Osteoblast (primary cell): ENCODE measurements around the gene ADARB1. TPM values are rescaled to one million over a fixed set of nuclear protein-coding genes. Genes with fewer than 3 reads are reported as not detected.

Experiments
- DNase-seq: peaks from one replicate; pipeline ENCODE4 v3.0.0; 2011; ENCODE audit warnings: low spot score, mixed read lengths; ENCODE audit not compliant: insufficient read length; ENCODE audit errors: missing footprints
- H2AFZ ChIP-seq: 2 replicates; pipeline ENCODE4 v1.6.0; 2011; ENCODE audit warnings: mild to moderate bottlenecking, low read length
- H3K27ac ChIP-seq: 2 replicates; pipeline ENCODE4 v1.5.1; 2011; ENCODE audit warnings: mild to moderate bottlenecking, low read depth, low read length, moderate library complexity
- H3K27me3 ChIP-seq: 2 replicates; pipeline ENCODE4 v1.6.0; 2012; ENCODE audit warnings: mild to moderate bottlenecking, control low read depth, inconsistent platforms, low read length, moderate library complexity; ENCODE audit not compliant: insufficient read depth
- H3K36me3 ChIP-seq: 2 replicates; pipeline ENCODE4 v1.5.1; 2011; ENCODE audit warnings: mild to moderate bottlenecking, low read length, control low read depth, moderate library complexity; ENCODE audit not compliant: insufficient read depth
- H3K4me1 ChIP-seq: 2 replicates; pipeline ENCODE4 v1.5.1; 2011; ENCODE audit warnings: mild to moderate bottlenecking, low read length, control low read depth, moderate library complexity; ENCODE audit not compliant: insufficient read depth
- H3K4me2 ChIP-seq: 2 replicates; pipeline ENCODE4 v1.6.0; 2011; ENCODE audit warnings: mild to moderate bottlenecking, low read length; ENCODE audit not compliant: insufficient read depth
- H3K4me3 ChIP-seq: fragments of 200-600 bp; sonication (generic); 3 replicates; pipeline ENCODE4 v1.5.1; 2012; ENCODE audit warnings: mild to moderate bottlenecking, low read length, inconsistent platforms; ENCODE audit not compliant: insufficient read depth
- H3K79me2 ChIP-seq: 2 replicates; pipeline ENCODE4 v1.6.0; 2012; ENCODE audit warnings: mild to moderate bottlenecking, low read length, control low read depth, inconsistent platforms; ENCODE audit not compliant: insufficient read depth
- H3K9me3 ChIP-seq: 2 replicates; pipeline ENCODE4 v1.5.1; 2011; ENCODE audit warnings: low read depth, low read length, control low read depth
- H4K20me1 ChIP-seq: 2 replicates; pipeline ENCODE4 v1.6.0; 2012; ENCODE audit warnings: mild to moderate bottlenecking, low read length, control low read depth; ENCODE audit not compliant: insufficient read depth
- CTCF ChIP-seq: IDR thresholded peaks from 2 replicates; pipeline ENCODE4 v1.5.1; 2011; ENCODE audit warnings: mild to moderate bottlenecking, low read depth, low read length, moderate library complexity; ENCODE audit errors: extremely low read depth
- total RNA-seq: library from RNA; depleted of rRNA; stranded (reverse); fragments of >200 nt; gene quantifications from 2 replicates; pipeline ENCODE4 v1.2.3, GENCODE V29; 2012

The ADARB1 gene
- total RNA-seq, 1 donor: 19.5 TPM

- Histone ChIP-seq H2AFZ (no peak overlapping the region), H4K20me1 (peaks cover 24% of the 10 kb centered on the region), H3K4me2 (peak overlapping the region; percentile 2), H3K4me1 (peaks cover 26% of the 10 kb centered on the region), H3K4me3 (no peak overlapping the region), H3K27me3 (no peaks in the 10 kb centered on the region), H3K27ac (peak overlapping the region; percentile 39), H3K79me2 (peaks cover 73% of the 10 kb centered on the region), H3K9me3 (no peaks in the 10 kb centered on the region), H3K36me3 (peaks cover 5% of the 10 kb centered on the region)
- no peak for TF ChIP-seq CTCF
- DNase-seq: peak; percentile 94
Observed at GRCh38 chr21:45078877-45079281, 4.5 kb downstream of the ADARB1 start.

- Histone ChIP-seq H3K36me3 (peaks cover 5% of the 10 kb centered on the region), H3K27ac (peak overlapping the region; percentile 39), H2AFZ (no peak overlapping the region), H3K9me3 (no peaks in the 10 kb centered on the region), H3K27me3 (no peaks in the 10 kb centered on the region), H3K4me3 (no peak overlapping the region), H3K4me2 (no peak overlapping the region), H4K20me1 (peaks cover 26% of the 10 kb centered on the region), H3K4me1 (peaks cover 26% of the 10 kb centered on the region), H3K79me2 (peaks cover 78% of the 10 kb centered on the region)
- no peak for TF ChIP-seq CTCF
- no peak for DNase-seq
Observed at GRCh38 chr21:45079351-45079750, 5.0 kb downstream of the ADARB1 start.

- no peak for DNase-seq
- no peak overlapping the region for H2AFZ ChIP-seq
- H3K9me3 ChIP-seq: no peaks in the 10 kb centered on the region
- H3K27me3 ChIP-seq: no peaks in the 10 kb centered on the region
- peaks cover 26% of the 10 kb centered on the region for H4K20me1 ChIP-seq
- no peak overlapping the region for H3K4me3 ChIP-seq
- no peak overlapping the region for H3K4me2 ChIP-seq
- peaks cover 82% of the 10 kb centered on the region for H3K79me2 ChIP-seq
- H3K36me3 ChIP-seq: peaks cover 5% of the 10 kb centered on the region
- H3K27ac ChIP-seq: no peak overlapping the region
- H3K4me1 ChIP-seq: peaks cover 26% of the 10 kb centered on the region
- no peak for TF ChIP-seq CTCF
Observed at GRCh38 chr21:45080232-45080631, 5.9 kb downstream of the ADARB1 start.

- no peaks in the 10 kb centered on the region for H3K27me3 ChIP-seq
- H3K79me2 ChIP-seq: peaks cover 85% of the 10 kb centered on the region
- no peak overlapping the region for H3K4me3 ChIP-seq
- TF ChIP-seq CTCF: no peak
- H3K4me1 ChIP-seq: peaks cover 21% of the 10 kb centered on the region
- peaks cover 29% of the 10 kb centered on the region for H4K20me1 ChIP-seq
- no peak for DNase-seq
- no peak overlapping the region for H3K27ac ChIP-seq
- H3K4me2 ChIP-seq: no peak overlapping the region
- no peaks in the 10 kb centered on the region for H3K9me3 ChIP-seq
- peaks cover 5% of the 10 kb centered on the region for H3K36me3 ChIP-seq
- H2AFZ ChIP-seq: no peak overlapping the region
Observed at GRCh38 chr21:45080639-45081414, 6.4 kb downstream of the ADARB1 start.
